KMS-11 (cell line): ENCODE measurements around the gene TUBA3C.
A peak's percentile ranks its signal among the peaks of the same experiment; 100 is the strongest.

Experiments used
- H2AFZ ChIP-seq: fragments of 200-600 bp; sonication (generic); 2 replicates; pipeline ENCODE4 v1.6.1; 2016; ENCODE audit warnings: antibody characterized with exemption, mixed run types, low read depth
- H3K27ac ChIP-seq: fragments of 200-600 bp; sonication (generic); 2 replicates; pipeline ENCODE4 v1.6.1; 2016; ENCODE audit warnings: mild to moderate bottlenecking, mixed run types
- H3K27me3 ChIP-seq: fragments of 200-600 bp; sonication (generic); 2 replicates; pipeline ENCODE4 v1.6.1; 2017; ENCODE audit warnings: mild to moderate bottlenecking, low read depth, mixed run types, moderate library complexity; ENCODE audit not compliant: insufficient read depth
- H3K36me3 ChIP-seq: fragments of 200-600 bp; sonication (generic); 2 replicates; pipeline ENCODE4 v1.6.1; 2017; ENCODE audit warnings: mild to moderate bottlenecking, mixed run types; ENCODE audit not compliant: insufficient read depth
- H3K4me1 ChIP-seq: fragments of 200-600 bp; sonication (generic); 2 replicates; pipeline ENCODE4 v1.6.1; 2016; ENCODE audit warnings: mild to moderate bottlenecking, low read depth, mixed run types; ENCODE audit not compliant: poor library complexity, severe bottlenecking
- H3K4me2 ChIP-seq: fragments of 200-600 bp; sonication (generic); 2 replicates; pipeline ENCODE4 v1.7.0; 2016; ENCODE audit warnings: mild to moderate bottlenecking, mixed run types
- H3K4me3 ChIP-seq: fragments of 200-600 bp; sonication (generic); IDR thresholded peaks from 2 replicates; pipeline ENCODE4 v1.6.1; 2017; ENCODE audit warnings: low read depth, low read length, mixed read lengths; ENCODE audit not compliant: insufficient read depth
- H3K79me2 ChIP-seq: fragments of 200-600 bp; sonication (generic); 2 replicates; pipeline ENCODE4 v1.6.1; 2016; ENCODE audit warnings: low read depth, mixed run types; ENCODE audit not compliant: insufficient read depth
- H3K9ac ChIP-seq: fragments of 200-600 bp; sonication (generic); 2 replicates; pipeline ENCODE4 v1.6.1; 2016; ENCODE audit warnings: mild to moderate bottlenecking, mixed run types
- H4K20me1 ChIP-seq: fragments of 200-600 bp; sonication (generic); 2 replicates; pipeline ENCODE4 v1.6.1; 2016; ENCODE audit warnings: mild to moderate bottlenecking, mixed run types; ENCODE audit not compliant: insufficient read depth
- TF ChIP-seq, protein P1 (sequence below): fragments of 200-600 bp; sonication (generic); conservative IDR thresholded peaks from 2 replicates; pipeline ENCODE4 v1.6.1; 2017; ENCODE audit warnings: low read depth, mild to moderate bottlenecking, antibody characterized with exemption, low read length, moderate library complexity, mixed read lengths

TUBA3C gene

DNA sequence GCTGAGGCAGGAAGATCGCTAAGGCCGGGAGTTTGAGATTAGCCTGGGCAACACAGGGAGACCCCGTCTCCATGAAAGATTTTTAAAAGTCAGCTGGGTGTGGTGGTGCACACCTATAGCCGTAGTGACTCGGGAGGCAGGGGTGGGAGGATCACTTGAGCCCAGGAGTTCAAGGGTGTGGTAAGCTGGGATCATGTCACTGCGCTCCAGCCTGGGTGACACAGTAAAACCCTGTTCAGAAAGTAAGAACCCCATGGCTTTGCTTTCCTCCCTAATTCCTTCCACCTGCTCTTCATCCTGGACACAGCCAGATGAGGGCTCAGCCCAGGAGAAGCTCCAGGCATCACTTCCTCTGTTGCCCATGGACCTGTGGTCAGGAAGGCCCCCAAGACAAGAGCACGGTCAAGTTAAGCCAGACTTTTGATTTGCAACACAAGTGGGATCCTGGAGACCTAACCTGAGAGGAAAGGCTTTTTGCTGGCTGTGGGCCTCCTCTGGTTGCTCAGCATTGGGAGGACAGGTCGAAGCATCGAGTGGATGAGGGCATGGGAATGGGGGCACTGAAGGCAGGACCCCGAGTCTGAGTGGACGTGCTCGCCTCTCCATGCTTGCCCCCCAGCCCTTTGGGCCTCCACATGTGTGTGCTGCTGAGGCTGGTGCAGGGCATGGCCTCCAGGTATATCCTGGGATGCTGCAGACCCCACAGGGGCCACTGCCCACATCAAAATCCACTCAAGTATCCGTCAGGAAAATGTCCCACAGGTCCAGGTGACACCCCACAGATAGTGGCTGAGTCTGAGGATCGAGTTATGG, 25.4 kb downstream of the TUBA3C start:
- no peak overlapping the region for H2AFZ ChIP-seq
- no peak overlapping the region for H3K4me2 ChIP-seq
- no peak overlapping the region for H3K9ac ChIP-seq
- H3K27ac ChIP-seq: no peak overlapping the region
- H3K27me3 ChIP-seq: no peaks in the 10 kb centered on the region
- H3K79me2 ChIP-seq: no peaks in the 10 kb centered on the region
- no peaks in the 10 kb centered on the region for H3K36me3 ChIP-seq
- H3K4me3 ChIP-seq: no peak overlapping the region
- no peaks in the 10 kb centered on the region for H4K20me1 ChIP-seq
- TF ChIP-seq, protein P1, sequence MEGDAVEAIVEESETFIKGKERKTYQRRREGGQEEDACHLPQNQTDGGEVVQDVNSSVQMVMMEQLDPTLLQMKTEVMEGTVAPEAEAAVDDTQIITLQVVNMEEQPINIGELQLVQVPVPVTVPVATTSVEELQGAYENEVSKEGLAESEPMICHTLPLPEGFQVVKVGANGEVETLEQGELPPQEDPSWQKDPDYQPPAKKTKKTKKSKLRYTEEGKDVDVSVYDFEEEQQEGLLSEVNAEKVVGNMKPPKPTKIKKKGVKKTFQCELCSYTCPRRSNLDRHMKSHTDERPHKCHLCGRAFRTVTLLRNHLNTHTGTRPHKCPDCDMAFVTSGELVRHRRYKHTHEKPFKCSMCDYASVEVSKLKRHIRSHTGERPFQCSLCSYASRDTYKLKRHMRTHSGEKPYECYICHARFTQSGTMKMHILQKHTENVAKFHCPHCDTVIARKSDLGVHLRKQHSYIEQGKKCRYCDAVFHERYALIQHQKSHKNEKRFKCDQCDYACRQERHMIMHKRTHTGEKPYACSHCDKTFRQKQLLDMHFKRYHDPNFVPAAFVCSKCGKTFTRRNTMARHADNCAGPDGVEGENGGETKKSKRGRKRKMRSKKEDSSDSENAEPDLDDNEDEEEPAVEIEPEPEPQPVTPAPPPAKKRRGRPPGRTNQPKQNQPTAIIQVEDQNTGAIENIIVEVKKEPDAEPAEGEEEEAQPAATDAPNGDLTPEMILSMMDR: no peak
- no peaks in the 10 kb centered on the region for H3K4me1 ChIP-seq

DNA sequence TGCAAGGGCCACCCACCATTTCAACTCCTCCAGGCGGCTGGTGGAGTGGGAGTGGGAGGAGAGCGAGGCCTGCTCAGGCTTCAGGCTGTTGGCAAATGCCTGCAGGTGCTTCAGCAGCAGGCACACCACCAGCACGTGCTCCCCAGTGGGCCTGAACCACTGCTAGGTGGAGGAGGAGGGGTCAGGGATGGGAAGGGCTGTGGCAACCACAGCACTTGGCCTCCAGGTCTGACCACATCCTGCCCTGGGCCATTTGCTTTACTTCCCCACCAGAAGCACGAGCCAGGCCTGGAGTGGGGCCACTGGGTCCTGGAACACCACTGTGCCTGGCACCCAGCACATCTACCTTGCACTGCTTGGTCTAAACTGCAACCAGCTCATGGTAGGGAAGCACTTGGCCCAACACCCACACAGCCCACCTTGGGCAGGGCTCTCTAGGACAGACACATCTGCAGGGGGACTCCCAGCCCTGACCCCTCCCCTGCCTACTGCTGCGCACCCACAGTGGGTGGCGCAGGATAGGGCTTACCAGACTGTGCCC, 26.2 kb downstream of the TUBA3C start:
- H4K20me1 ChIP-seq: no peaks in the 10 kb centered on the region
- no peaks in the 10 kb centered on the region for H3K79me2 ChIP-seq
- no peak overlapping the region for H3K4me2 ChIP-seq
- no peaks in the 10 kb centered on the region for H3K36me3 ChIP-seq
- no peaks in the 10 kb centered on the region for H3K4me1 ChIP-seq
- H2AFZ ChIP-seq: no peak overlapping the region
- no peak overlapping the region for H3K4me3 ChIP-seq
- TF ChIP-seq, protein P1: no peak
- no peak overlapping the region for H3K27ac ChIP-seq
- H3K27me3 ChIP-seq: no peaks in the 10 kb centered on the region
- no peak overlapping the region for H3K9ac ChIP-seq

DNA sequence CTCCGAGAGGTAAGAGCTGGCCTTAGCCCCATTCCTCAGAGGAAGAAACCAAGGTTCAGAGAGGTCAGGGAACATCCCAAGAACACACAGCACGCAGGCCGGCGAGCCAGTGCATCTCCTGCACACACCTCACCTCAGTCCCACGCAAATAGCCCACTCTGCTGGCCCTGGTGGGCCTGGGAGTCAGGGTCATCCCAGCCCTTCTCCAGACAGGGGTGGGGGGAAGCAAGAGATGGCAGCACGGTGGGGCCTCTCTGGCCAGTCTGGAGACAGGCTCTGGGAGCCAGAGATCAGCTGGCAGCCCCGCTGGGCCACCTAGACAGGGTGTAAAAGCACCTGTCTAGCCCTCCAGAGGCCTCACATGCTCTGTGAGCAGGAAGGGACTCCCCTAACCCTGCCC, 26.8 kb downstream of the TUBA3C start:
- no peak overlapping the region for H2AFZ ChIP-seq
- H3K4me2 ChIP-seq: no peak overlapping the region
- no peaks in the 10 kb centered on the region for H3K36me3 ChIP-seq
- no peaks in the 10 kb centered on the region for H4K20me1 ChIP-seq
- H3K79me2 ChIP-seq: no peaks in the 10 kb centered on the region
- no peaks in the 10 kb centered on the region for H3K4me1 ChIP-seq
- TF ChIP-seq, protein P1: no peak
- no peak overlapping the region for H3K27ac ChIP-seq
- H3K27me3 ChIP-seq: no peaks in the 10 kb centered on the region
- H3K9ac ChIP-seq: no peak overlapping the region
- H3K4me3 ChIP-seq: no peak overlapping the region

DNA sequence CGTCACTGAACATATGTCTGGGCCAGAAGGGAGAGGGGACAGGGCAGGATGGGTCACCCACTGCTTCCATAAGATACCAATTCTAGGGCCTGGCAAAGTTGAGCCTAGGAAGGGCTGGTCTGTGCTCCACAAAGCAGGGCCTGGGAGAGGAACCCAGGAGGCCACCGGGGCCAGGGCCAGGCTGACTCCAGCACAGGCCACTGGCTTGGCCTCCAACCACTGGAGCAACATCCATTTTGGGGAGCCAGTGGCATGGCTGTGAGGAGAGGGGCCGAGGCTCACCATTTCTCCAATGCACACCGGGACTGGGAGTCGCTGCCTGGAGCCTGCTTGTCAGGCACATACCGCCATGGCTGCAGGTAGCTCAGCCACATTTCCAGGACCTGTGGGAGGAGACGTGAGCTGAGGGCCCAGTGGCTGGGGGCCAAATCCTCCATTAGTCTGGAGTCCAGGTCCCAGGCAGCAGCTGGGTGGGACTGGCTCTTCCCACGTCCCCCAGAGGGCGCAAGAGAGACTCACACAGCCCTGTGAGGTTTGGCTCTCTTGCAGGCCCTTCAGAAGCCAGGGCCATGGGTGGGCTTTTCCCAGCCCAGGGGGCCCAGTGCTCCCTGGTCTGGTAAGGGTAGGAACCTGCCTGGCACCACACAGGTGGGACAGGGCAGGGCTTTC, 27.7 kb downstream of the TUBA3C start:
- H3K79me2 ChIP-seq: no peaks in the 10 kb centered on the region
- H3K36me3 ChIP-seq: no peaks in the 10 kb centered on the region
- H3K4me2 ChIP-seq: no peak overlapping the region
- H2AFZ ChIP-seq: no peak overlapping the region
- no peak overlapping the region for H3K9ac ChIP-seq
- H4K20me1 ChIP-seq: no peaks in the 10 kb centered on the region
- H3K27ac ChIP-seq: no peak overlapping the region
- H3K4me3 ChIP-seq: no peak overlapping the region
- TF ChIP-seq, protein P1: 0 out of 2 replicates have a peak, but pooled peaks have one; percentile 20
- H3K27me3 ChIP-seq: no peaks in the 10 kb centered on the region
- H3K4me1 ChIP-seq: no peaks in the 10 kb centered on the region
